ENCODE results near the gene RPTOR. TPM values are rescaled to one million over a fixed set of nuclear protein-coding genes. Genes with fewer than 3 reads are reported as not detected.

RPTOR gene
- polyA plus RNA-seq, 1 donor, result 31.1 TPM

- DNase-seq, result no peak
Observed at GRCh38 chr17:81008140-81008539, 463.5 kb downstream of the RPTOR start.

GRCh38 chr17:81009136-81009535, 464.5 kb downstream of the RPTOR start:
- no peak for DNase-seq

- no peak for DNase-seq
Observed at GRCh38 chr17:81010935-81011334, 466.3 kb downstream of the RPTOR start.

GRCh38 chr17:81011951-81012350, 467.3 kb downstream of the RPTOR start:
- no peak for DNase-seq

GRCh38 chr17:81012574-81013447, 468.2 kb downstream of the RPTOR start:
- DNase-seq, result no peak

- no peak for DNase-seq
Observed at GRCh38 chr17:81013642-81014041, 469.0 kb downstream of the RPTOR start.

- no peak for DNase-seq
Observed at GRCh38 chr17:81015136-81015535, 470.5 kb downstream of the RPTOR start.

Other genes with a start within 250 kb of the RPTOR start
- 23.3 TPM for gene ENDOV, start 129.7 kb upstream of the RPTOR start, polyA plus RNA-seq (ENCODE audit: insufficient read length)
- 0.43 TPM for gene NPTX1, start 68.2 kb upstream of the RPTOR start, polyA plus RNA-seq (ENCODE audit: insufficient read length)